ENCODE results near the gene PFN3.

PFN3 gene

DNA sequence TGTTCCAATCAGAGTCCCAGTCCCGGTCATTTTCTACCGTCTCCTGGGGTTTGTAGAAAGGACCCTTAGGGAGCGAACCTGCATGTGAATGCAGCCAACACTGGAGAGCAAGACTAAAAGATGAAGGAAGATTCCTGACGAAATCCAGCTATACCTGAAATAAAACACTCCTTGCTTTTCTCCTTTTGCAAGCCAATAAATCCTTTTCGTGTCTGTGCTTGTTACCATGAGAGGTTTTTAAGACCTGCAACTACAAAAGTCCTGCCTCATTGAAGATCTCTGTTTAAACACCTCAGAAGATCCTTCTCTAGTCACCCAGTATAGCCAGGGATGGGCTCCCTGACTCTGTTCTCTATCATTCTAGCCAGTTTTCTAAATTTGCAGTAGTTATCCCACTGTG is 26.2 kb downstream of the PFN3 start:
- DNase-seq (ENCODE audit: low read depth in 2 of 2, low spot score in 1 of 2) = no peak

DNA sequence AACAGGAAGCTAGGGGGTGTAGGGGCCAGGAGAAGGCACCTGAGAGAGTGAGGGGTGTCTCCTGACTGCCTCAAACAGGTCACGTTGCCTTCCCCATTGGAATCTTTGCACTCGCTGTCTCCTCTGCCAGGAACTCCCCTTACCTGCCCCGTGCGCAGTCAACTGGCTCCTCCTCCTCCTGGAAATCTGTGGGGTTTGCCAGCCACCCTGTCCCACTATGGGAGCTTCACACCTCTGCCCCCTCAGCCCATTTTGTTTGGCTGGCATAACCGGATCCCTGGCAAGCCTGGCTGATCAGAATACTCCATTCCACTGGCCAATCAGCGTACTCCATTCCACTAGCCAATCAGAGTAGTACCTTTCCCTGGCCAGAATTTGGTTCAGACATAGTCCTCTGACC is 26.7 kb downstream of the PFN3 start:
- no peak for DNase-seq (ENCODE audit: low read depth in 2 of 2, low spot score in 1 of 2)

DNA sequence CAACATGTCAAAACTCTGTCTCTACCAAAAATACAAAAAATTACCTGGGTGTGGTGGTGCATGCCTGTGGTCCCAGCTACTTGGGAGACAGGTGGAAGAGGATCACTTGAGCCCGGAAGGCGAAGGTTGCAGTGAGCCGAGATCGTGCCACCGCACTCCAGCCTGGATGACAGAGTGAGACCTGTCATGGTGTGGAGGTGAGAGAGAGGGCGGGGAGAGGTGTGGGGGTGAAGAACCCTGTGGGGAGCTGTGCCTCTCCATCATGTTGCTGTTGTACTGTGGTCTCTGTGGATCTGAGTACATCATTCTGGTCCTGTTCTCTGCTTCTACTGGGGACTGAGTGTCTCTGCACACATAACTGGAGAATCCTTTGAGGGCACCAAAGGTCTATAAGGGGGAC is 27.6 kb downstream of the PFN3 start:
- no peak for DNase-seq (ENCODE audit: low read depth in 2 of 2, low spot score in 1 of 2)

DNA sequence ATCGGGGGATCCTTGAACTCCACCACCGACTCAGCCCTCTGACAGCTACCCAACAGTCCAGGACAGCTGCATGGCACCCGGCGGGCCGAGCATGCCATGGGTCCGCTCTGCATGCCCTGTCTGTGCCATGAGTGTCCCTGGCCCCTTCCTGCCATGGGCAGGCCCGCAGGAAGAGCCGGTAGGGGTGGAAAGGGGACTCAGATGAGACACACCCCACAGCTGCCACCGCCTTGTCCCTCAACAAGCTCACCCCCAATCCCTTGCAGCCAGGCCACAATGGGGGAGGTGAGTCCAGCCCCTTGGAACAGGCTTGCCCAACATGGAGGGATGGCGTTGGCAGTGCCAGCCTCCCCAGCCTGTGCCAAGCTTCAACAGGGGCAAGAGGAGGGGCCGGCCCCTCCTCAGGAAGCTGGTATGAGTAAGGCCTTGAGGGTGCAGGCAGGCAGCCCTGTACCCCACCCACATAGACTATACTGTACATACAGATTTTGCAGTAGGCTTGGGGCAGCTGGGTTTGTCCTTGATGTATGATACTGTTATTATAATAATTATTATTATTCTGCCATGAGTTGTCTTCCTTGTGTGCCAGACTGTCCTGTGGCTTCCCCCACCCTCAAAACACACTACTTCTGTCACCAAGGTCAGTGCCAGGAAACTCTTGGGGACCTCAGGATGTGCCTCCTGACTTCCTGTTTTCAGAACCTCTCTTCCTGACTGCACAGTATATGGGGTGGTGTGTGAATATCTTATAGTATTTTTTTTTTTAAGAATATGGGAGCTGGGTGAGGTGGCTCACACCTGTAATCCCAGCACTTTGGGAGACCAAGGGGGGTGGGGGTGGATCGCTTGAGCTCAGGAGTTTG is 28.2 kb downstream of the PFN3 start:
- no peak for DNase-seq (ENCODE audit: low read depth in 2 of 2, low spot score in 1 of 2)

DNA sequence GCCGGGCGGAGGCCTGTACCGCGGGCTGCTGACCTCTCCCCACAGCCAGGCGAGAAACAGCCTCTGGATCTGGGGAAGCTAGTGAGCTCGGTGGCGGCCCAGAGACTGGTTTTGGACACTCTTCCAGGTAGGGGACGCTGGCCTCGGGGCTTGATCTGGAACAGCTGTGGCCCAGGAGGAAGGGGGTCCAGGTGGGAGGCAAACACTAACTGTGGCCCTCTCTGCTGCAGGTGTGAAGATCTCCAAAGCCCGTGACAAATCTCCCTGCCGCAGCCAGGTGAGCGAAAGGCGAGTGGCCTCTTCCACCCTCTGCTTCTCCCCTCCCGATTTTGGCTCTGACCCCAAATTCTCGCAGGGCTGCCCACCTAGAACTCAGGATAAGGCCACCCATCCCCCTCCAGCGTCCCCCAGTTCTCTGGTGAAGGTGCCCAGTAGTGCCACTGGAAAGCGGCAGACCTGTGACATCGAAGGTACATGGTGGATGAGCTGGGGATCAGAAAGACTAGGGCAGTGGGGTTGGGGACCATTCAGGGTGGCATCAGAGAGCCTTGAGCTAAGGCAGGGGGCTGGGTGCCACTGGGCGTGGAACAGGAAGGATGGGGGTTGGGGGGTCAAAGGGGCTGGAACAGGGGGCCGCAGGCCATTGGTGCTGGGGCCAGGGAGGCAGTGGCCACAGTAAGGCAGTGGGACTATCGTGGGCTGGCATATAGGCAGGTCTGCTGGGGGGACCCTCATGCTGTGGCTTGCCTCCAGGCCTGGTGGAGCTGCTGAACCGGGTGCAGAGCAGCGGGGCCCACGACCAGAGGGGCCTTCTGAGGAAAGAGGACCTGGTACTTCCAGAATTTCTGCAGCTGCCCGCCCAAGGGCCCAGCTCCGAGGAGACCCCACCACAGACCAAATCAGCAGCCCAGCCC is 29.1 kb downstream of the PFN3 start:
- DNase-seq (ENCODE audit: low read depth in 2 of 2, low spot score in 1 of 2) = no peak

DNA sequence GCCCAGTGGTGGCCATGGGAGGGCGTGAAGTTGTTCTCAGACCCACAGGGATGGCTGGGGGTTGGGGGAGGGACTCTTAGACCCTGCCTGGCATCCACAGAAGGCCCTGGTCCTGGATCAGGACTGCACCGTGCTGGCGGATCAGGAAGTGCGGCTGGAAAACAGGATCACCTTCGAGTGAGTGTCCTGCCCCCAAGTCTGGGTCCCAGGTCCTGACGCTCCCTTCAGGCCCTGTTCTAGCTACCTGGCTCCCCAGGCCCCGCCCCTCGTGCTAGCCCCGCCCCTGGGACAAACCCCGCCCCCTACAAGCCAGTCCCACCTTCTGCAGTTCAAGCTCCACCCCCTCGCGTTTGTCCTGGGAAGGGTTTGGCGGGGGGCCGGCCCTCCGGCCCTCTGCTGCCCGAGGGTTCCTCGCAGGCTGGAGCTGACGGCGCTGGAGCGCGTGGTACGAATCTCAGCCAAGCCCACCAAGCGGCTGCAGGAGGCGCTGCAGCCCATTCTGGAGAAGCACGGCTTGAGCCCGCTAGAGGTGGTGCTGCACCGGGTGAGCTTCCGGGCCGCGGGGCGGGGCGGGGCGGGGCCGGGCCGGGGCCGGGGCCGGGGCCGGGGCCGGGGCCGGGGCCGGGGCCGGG is 29.9 kb downstream of the PFN3 start:
- DNase-seq (ENCODE audit: low read depth in 2 of 2, low spot score in 1 of 2) = peak in 1 of 2 donors; percentile 24

DNA sequence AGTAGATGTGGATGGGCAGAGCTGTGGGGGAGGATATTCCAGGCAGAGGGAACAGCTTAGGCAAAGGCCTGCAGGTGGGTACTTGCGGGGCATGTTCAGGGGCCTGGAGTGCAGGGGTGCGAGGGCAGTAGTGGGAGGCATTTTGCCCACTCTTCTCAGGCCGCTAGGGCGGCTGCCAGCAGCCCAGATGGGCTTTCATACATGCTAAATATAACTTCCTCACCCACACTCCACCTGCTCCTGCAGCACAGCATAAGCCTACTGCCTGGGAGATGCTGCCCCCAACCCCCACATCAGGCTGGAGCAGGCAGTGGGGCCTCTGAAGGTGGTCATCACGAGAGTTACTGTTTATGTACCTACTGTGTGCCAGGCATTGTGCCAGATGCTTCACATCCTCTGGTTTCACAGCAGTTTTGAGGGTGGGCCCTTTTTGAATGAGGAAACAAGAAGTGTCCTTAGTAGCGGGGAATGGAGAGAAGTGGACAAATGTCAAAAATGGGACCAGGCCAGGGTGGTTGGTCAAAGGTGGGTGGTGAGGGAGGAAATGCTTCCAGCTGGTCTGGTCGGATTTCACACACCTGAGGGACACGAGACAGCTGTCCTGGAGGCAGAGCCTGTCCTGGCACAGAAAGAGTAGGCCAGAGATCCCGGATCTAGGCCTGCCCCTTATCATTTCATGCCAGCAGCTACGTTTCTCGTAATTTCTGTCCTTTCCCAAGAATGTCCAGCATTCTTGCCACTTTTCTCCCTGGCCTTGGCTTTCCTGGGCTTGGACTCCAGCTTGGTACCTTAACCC is 30.6 kb downstream of the PFN3 start:
- no peak for DNase-seq (ENCODE audit: low read depth in 2 of 2, low spot score in 1 of 2)

DNA sequence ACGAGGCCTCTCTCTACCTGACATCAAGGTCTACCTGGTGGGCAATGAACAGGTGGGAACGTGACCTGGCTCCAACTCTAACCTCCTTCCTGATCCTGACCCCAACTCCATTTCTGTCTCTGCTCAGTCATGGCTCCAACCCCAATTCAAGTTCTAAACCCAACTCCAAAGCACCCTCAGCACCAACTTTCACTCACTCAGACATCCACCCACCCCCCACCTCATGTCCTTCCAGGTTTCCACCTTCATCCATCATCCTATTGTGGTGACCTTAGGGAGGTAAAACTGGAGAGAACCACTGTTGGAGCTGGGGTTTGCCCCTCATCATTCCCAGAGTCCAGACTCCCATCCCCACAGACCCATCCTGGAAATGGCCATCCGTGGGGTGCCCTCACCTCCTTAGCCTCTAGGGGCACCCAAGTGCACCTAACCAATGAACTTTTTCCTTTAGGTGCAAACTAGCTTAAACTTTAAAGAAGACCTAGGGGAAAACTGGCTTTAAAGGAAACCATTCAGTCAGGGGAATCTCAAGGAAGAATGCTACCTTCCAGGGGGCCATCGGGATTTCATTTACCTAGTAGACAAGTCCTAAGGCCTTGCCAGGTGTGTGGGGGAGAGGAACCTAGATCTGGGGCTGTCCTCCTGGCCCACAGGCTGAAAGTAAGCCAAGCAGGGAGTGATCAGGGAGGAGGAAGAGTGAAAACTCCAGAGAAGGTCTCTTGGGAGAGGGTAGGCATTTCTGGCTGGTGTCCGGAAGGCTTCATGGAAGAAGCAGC is 31.4 kb downstream of the PFN3 start:
- DNase-seq (ENCODE audit: low read depth in 2 of 2, low spot score in 1 of 2) = no peak

DNA sequence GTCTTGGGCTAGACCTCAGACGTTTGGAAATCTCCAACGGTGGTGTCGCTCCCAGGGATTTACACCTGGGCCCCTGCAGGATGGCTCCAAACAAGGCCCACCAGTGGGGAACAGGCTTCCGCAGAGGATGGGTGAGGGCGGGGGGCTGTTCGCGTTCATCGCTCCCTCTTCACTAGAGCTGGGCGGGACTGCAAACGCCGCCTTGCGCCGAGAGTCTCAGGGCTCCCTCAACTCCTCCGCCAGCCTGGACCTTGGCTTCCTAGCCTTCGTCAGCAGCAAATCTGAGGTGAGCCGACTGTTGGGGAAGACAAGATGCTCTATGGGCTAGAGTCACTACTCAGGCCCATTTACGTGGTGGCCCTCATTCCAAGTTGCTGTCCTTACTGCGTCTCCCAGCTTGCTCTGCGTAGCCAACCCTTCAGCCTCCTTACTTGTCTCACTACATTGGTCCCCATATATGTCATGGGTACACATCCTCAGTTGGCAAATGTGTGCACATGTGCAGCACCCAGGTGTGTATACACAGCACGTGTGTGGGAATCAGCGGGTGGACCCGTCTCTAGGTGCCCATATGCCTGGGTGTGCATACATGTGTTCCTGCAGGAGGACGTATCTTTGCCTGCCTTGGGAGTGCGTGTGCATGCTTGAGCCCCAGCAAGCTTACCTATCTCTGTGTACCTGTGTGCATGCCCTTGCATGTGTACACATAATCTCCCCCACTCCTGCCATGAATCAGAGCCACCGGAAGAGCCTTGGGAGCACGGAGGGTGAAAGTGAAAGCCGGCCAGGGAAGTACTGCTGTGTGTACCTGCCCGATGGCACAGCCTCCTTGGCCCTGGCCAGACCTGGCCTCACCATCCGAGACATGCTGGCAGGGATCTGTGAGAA is 32.2 kb downstream of the PFN3 start:
- no peak for DNase-seq (ENCODE audit: low read depth in 2 of 2, low spot score in 1 of 2)

DNA sequence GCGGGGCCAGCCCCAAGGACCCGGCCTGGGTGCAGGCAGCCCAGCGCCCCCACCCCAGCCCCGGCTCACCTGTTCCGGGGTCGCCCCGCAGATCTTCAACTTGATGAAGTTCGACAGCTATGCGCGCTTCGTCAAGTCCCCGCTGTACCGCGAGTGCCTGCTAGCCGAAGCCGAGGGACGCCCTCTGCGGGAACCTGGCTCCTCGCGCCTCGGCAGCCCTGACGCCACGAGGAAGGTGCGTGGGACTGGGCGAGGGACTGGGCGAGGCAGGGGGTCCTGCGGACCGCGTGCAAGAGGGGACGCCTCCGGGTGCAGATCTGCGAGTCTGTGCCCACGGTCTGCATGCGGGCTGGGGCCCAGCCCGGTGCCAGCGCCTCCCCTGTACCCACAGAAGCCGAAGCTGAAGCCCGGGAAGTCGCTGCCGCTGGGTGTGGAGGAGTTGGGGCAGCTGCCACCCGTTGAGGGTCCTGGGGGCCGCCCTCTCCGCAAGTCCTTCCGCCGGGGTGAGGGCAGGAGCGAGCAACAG is 33.1 kb downstream of the PFN3 start:
- no peak for DNase-seq (ENCODE audit: low read depth in 2 of 2, low spot score in 1 of 2)

DNA sequence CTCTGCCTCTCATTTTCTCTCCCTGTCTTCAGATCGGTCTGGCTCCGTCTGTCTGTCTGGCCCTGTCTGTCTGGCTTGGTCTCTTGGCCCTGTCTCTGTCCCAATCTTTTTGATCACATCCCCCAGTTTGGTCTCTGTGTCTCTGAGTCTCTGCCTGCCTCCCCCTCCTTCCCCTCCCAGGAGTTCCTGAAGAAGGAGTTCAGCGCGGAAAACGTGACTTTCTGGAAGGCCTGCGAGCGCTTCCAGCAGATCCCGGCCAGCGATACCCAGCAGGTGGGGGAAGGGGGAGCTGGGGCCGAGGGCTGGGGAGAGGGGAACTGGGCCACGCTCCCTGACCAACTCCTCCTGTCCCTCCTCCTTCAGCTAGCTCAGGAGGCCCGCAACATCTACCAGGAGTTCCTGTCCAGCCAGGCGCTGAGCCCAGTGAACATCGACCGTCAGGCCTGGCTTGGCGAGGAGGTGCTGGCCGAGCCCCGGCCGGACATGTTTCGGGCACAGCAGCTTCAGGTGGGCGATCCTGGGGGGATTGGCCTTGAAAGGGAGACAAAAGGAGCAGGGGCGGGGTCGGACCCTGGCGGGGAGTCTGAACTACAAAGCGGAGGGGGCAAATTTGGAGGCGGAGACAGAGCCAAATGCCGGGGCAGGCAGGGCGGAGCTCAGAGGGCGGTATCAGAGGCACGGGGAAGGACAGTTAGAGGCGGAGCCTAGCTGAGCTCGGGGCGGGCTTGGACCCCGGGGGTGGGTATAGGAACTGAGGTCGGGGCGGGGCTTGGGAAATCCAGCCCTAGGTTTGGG is 33.7 kb downstream of the PFN3 start:
- no peak for DNase-seq (ENCODE audit: low read depth in 2 of 2, low spot score in 1 of 2)

DNA sequence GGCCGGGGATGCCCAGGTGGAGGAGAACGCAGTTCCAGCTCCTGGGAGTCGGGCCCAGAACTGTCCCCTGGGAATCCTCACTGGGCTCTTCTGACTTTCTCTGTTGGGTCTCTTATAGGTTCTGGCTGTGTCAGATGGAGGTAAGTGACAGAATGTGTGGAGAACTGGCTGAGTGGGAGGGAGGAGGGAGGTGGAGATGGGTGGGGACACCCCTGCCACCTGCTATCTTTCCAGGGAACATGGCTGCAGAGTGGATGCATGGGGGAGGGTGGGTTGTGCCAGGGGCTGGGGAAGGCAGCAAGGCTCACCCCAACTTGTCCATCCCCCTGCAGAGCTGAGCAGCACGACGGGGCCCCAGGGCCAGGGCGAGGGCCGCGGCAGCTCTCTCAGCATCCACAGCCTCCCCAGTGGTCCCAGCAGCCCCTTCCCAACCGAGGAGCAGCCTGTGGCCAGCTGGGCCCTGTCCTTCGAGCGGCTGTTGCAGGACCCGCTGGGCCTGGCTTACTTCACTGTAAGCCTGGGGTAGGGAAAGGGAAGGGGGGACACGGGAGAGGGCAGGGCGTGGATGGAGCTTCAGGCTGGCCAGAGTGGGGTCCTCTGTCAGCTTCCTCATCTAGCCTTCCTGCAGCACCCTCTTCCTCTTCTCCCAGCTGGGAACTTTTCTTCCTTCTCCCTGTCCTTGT is 34.5 kb downstream of the PFN3 start:
- DNase-seq (ENCODE audit: low read depth in 2 of 2, low spot score in 1 of 2) = no peak

DNA sequence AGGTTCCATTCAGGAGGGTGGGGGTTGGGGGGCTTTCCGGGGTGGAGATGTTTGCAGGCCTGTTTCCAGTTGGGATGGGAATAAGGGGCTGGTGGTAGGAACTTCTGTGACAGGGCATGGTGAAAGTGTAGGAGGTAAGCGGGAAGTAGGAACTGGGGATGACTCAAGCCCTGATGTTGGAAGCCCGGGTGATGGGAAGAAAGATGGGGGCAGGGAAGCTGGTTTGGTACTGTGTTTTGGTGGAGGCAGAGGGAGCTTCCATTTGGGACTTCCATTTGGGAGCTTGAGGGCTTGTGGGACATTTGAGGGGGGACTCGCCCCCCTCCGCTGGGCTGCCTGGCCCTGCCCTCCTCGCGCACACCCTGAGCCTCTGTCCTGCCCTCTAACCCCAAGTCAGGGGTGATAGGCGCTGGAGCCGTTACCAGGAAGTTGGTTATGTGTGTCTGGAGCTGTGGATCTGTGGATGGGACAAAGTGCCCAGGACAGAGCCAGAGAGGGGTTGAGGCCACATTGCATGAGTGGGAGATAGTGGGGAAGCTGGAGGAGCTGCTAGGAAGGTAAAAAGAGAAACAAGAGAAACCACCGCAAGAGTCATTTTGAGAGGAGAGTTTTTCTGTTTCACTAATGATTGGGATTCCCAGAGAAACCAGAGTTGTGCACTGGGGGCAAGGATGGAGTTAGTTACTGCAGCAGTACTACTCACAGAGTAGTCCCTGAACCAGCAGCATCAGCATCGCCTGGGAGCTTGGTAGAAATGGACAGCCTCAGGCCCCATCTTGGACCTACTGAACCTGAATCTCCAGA is 36.1 kb downstream of the PFN3 start:
- DNase-seq (ENCODE audit: low read depth in 2 of 2, low spot score in 1 of 2) = no peak

DNA sequence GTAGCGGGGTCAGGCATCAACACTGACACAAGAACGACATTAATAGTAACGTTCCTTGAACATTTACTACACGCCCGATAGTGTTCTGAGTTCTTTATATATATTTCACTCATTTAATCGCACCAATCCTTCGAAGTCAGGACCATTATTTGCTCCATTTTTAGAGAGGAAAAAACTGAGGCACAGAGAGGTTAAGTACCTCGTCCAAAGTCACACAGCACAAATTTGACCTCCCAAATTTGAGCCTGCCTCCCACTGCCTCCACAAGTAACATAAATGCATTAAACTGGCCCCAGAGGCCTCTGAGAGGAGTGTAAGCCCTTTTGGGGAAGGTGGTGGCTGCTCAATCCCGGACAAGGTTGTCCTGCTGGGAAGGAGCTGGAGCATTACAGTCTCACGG is 36.9 kb downstream of the PFN3 start:
- DNase-seq (ENCODE audit: low read depth in 2 of 2, low spot score in 1 of 2) = no peak

DNA sequence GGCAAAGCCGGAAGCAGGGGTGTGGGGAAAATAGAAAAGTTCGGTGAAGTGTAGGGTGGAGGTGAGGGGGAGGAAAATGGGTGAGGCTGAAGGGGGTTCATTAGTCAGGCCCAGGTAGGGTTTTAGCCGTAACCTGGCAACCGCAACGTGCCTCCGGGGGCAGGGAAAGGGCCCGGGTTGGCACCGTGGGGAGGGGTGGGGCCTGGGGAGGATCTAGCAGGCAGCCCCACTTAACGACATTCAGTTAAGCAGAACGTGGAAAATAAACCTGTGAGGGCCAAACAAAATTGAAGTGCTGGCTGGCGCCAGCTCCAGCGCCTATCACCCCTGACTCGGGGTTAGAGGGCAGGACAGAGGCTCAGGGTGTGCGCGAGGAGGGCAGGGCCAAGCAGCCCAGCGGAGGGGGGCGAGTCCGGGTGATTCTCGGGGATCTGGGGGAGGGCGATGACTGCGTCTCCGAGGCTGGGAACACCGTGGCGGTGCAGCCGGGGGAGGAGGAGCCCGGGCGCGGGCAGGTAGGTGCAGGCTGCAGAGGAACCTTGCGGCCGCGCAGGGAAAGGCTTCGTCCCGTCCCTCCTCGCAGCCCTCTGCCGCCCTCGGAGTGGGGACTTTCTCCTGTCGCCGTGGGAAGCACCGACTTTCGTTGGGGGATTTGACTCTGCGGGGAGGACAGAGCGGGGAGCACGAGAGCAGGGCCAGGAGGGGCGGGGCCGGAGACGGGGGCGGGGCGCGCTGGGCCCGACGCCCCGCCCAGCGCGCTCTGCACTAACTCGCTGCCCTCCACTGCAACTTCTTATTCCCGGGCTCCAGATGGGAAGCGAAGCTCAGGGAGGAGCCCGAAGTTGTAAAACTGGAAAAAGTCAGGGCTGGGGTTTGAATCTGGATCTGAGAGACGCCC is 37.6 kb downstream of the PFN3 start:
- peak in 1 of 2 donors; percentile 37 for DNase-seq (ENCODE audit: low read depth in 2 of 2, low spot score in 1 of 2)

DNA sequence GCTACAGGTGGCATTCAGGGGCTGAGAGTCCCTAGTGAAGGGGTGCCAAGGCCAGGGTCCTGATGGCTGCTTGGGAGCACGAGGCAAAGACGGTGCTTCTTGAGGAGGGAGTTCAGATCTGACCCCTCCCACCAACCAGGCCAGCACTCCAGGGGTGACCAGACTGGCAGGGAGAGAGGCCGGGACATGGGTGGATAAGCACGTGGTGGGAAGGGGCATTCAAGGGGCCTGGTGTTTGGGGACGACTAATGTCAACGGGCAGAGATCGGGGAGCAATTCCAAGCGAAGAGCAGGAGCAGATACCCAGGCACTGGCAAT is 38.2 kb downstream of the PFN3 start:
- DNase-seq (ENCODE audit: low read depth in 2 of 2, low spot score in 1 of 2) = no peak

All from stimulated activated CD8-positive, alpha-beta memory T cell treated with anti-CD3 and anti-CD28 coated beads, Interleukin-4, amount 100 ng/mL, for 1 hour (primary cell).